ENCODE measurements around the gene TFAP2E. TPM values are rescaled to one million over a fixed set of nuclear protein-coding genes. Genes with fewer than 3 reads are reported as not detected.

The TFAP2E gene
- total RNA-seq, 3 donors from 2014 or later (not counting 1 experiment from before 2014, with no cell fraction given): 6.6 to 7.3 (median 6.9) TPM

- H3K27ac Mint-ChIP-seq: peak overlapping the region; percentile 99 to 100
- ATAC-seq (no peak), DNase-seq (no peak)
- peak overlapping the region; percentile 92 for H3K4me3 ChIP-seq (ENCODE audit: low read length)
- peaks cover 12% of the 10 kb centered on the region for H3K4me1 ChIP-seq (ENCODE audit: control insufficient read depth, insufficient read depth, low read length)
- peaks cover 33 to 34% of the 10 kb centered on the region in 2 donors for H3K4me1 Mint-ChIP-seq
- no peaks in the 10 kb centered on the region for H3K9me3 Mint-ChIP-seq
- peaks cover 5 to 17% of the 10 kb centered on the region in 2 donors for H3K27me3 Mint-ChIP-seq (ENCODE audit: low read depth in 2 of 2)
- 17% methylated on average over 29 of the region's 29 CpGs for WGBS (ENCODE audit: insufficient coverage)
- H3K36me3 Mint-ChIP-seq: peaks cover 6% of the 10 kb centered on the region
- H3K36me3 ChIP-seq (ENCODE audit: control insufficient read depth, insufficient read depth, low read length): peaks cover 6% of the 10 kb centered on the region
- no peaks in the 10 kb centered on the region for H3K27me3 ChIP-seq (ENCODE audit: control insufficient read depth, insufficient read depth, low read length)
- no peak for TF ChIP-seq CTCF (IDR thresholded peaks at IDR 0.05)
- H3K9me3 ChIP-seq (ENCODE audit: control insufficient read depth, insufficient read depth, low read length): no peaks in the 10 kb centered on the region
- intact Hi-C loops (cut with micrococcal nuclease): loop anchor here (1.0 to 5.0 kb wide), 2 partner anchors 73 to 75 kb away; no protein-coding TSS in a partner anchor
- H3K4me3 Mint-ChIP-seq: peak overlapping the region; percentile 100
- peak overlapping the region; percentile 81 for H3K27ac ChIP-seq (ENCODE audit: low read length)
These were observed 67.5 kb downstream of the TFAP2E start for GRCh38 chr1:35640380-35641232.

- peaks cover 6% of the 10 kb centered on the region for H3K36me3 Mint-ChIP-seq
- intact Hi-C loops (cut with micrococcal nuclease): loop anchor here (1.0 to 5.0 kb wide), 2 partner anchors 74 kb away; no protein-coding TSS in a partner anchor
- no peaks in the 10 kb centered on the region for H3K9me3 Mint-ChIP-seq
- WGBS (ENCODE audit: insufficient coverage): under 1% methylated on average over 39 of the region's 43 CpGs
- no peaks in the 10 kb centered on the region for H3K36me3 ChIP-seq (ENCODE audit: control insufficient read depth, insufficient read depth, low read length)
- H3K27ac ChIP-seq (ENCODE audit: low read length): peak within 1 kb of the TSS; percentile 81
- peaks cover under 1% of the 10 kb centered on the region for H3K27me3 ChIP-seq (ENCODE audit: control insufficient read depth, insufficient read depth, low read length)
- no peaks in the 10 kb centered on the region for H3K9me3 ChIP-seq (ENCODE audit: control insufficient read depth, insufficient read depth, low read length)
- H3K4me3 ChIP-seq (ENCODE audit: low read length): peak within 1 kb of the TSS; percentile 92
- ATAC-seq (peak; percentile 94), DNase-seq (peak; percentile 97 to 98)
- peak within 1 kb of the TSS; percentile 99 to 100 for H3K27ac Mint-ChIP-seq
- H3K27me3 Mint-ChIP-seq (ENCODE audit: low read depth in 2 of 2): peaks cover 12 to 25% of the 10 kb centered on the region in 2 donors
- H3K4me1 Mint-ChIP-seq: peaks cover 33 to 34% of the 10 kb centered on the region in 2 donors
- H3K4me1 ChIP-seq (ENCODE audit: control insufficient read depth, insufficient read depth, low read length): peaks cover 12% of the 10 kb centered on the region
- H3K4me3 Mint-ChIP-seq: peak within 1 kb of the TSS; percentile 100
- TF ChIP-seq CTCF (IDR thresholded peaks at IDR 0.05): no peak
These were observed 68.2 kb downstream of the TFAP2E start, which contains the start of gene PSMB2 for GRCh38 chr1:35641233-35641866. PSMB2 (minus strand) TSS chr1:35641526; CDS start chr1:35641432, 94 bp downstream.

DNA sequence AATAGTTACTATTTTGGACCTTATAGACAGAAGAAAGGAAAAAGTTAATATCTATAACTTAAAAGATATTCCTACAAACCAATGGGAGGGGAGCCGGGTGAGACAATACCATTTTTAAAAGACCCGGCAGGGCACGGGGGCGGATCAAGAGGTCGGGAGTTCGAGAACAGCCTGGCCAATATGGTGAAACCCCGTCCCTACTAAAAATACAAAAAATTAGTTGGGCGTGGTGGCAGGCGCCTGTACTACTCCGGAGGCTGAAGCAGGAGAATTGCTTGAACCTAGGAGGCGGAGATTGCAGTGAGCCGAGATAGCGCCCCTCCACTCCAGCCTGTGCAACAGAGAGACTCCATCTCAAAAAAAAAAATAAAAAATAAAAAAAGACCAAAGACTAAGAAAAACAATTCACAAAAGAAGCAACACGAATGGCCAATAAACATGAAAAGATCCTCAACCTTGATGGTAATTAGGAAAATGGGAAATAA lies 69.4 kb downstream of the TFAP2E start:
- Mint-ChIP-seq H3K36me3 (peaks cover 6% of the 10 kb centered on the region), H3K27me3 (ENCODE audit: low read depth in 2 of 2) (peaks cover 20 to 34% of the 10 kb centered on the region in 2 donors), H3K9me3 (no peaks in the 10 kb centered on the region), H3K4me1 (peaks cover 30% of the 10 kb centered on the region in 2 donors), H3K4me3 (peak overlapping the region; percentile 100), H3K27ac (peak overlapping the region; percentile 99 to 100)
- WGBS (ENCODE audit: insufficient coverage): 31% methylated on average over 12 of the region's 14 CpGs
- TF ChIP-seq CTCF (IDR thresholded peaks at IDR 0.05): no peak
- Histone ChIP-seq H3K27me3 (ENCODE audit: control insufficient read depth, insufficient read depth, low read length) (peaks cover 5% of the 10 kb centered on the region), H3K36me3 (ENCODE audit: control insufficient read depth, insufficient read depth, low read length) (no peaks in the 10 kb centered on the region), H3K27ac (ENCODE audit: low read length) (peak overlapping the region; percentile 81), H3K9me3 (ENCODE audit: control insufficient read depth, insufficient read depth, low read length) (no peaks in the 10 kb centered on the region), H3K4me1 (ENCODE audit: control insufficient read depth, insufficient read depth, low read length) (peaks cover 12% of the 10 kb centered on the region), H3K4me3 (ENCODE audit: low read length) (peak overlapping the region; percentile 92)
- ATAC-seq (no peak), DNase-seq (peak in 1 of 2 donors; percentile 20)
- intact Hi-C loops (cut with micrococcal nuclease): loop anchor here (5.0 kb wide), 1 partner anchor 75 kb away; no protein-coding TSS in a partner anchor

Measured in natural killer cell (primary cell).